ENCODE results near the gene BARX1.
"Not testable (repeated sequence)": the region's sequence is repeated elsewhere in the genome, so short reads cannot be mapped to it uniquely, and the experiment has no call there.

The BARX1 gene

DNA sequence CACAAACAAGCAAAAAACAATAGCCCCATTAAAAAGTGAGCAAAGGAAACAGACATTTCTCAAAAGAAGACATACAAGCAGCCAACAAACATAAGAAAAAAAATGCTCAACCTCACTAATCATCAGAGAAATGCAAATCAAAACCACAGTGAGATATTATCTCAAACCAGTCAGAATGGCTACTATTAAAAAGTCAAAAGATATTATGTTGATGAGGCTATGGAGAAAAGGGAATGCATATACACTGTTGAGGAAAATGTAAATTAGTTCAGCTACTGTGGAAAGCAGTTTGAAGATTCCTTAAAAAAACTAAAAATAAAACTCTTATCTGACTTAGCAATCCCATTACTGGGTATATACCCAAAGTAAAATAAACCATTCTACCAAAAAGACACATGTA, 28.7 kb upstream of the BARX1 start:
- Histone ChIP-seq H3K4me1 (ENCODE audit: control insufficient read depth, insufficient read depth, low read length) (no peaks in the 10 kb centered on the region), H3K36me3 (ENCODE audit: control insufficient read depth, insufficient read depth, low read length) (no peaks in the 10 kb centered on the region), H3K27me3 (ENCODE audit: control insufficient read depth, insufficient read depth, low read length, poor library complexity, severe bottlenecking) (no peaks in the 10 kb centered on the region), H3K9me3 (ENCODE audit: control insufficient read depth, low read length) (no peaks in the 10 kb centered on the region), H3K27ac (ENCODE audit: insufficient read depth, low read depth, low read length, poor library complexity, severe bottlenecking) (no peak overlapping the region), H3K4me3 (ENCODE audit: insufficient read depth, low read depth, low read length) (no peak overlapping the region)

DNA sequence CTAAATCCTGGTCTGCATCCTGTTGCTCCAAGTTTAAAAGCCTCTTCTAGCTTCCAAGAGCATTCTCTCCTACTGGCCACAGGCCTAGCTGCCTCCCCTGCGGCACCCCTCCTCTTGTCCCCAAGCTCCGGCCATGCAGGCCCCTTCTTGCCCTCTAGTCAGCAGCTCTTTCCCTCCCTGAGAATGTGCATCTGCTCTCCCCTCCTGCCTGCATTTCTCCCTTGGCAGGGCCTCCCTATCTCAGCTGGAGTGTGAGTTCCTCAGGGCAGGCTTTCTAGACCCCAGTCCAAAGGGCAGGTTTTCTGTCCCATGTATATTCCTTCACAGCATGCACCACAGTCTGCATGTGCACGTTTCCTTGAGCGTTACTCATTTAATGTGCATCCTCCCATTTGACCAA, 24.6 kb upstream of the BARX1 start:
- Histone ChIP-seq H3K9me3 (ENCODE audit: control insufficient read depth, low read length) (no peaks in the 10 kb centered on the region), H3K4me1 (ENCODE audit: control insufficient read depth, insufficient read depth, low read length) (no peaks in the 10 kb centered on the region), H3K27ac (ENCODE audit: insufficient read depth, low read depth, low read length, poor library complexity, severe bottlenecking) (no peak overlapping the region), H3K27me3 (ENCODE audit: control insufficient read depth, insufficient read depth, low read length, poor library complexity, severe bottlenecking) (no peaks in the 10 kb centered on the region), H3K36me3 (ENCODE audit: control insufficient read depth, insufficient read depth, low read length) (no peaks in the 10 kb centered on the region), H3K4me3 (ENCODE audit: insufficient read depth, low read depth, low read length) (no peak overlapping the region)
- WGBS, 2 experiments: 87 to 92% methylated on average over 4 of the region's 4 CpGs

GRCh38 chr9:93978551-93978950, 23.4 kb upstream of the BARX1 start:
- H3K4me3 ChIP-seq (ENCODE audit: insufficient read depth, low read depth, low read length): no peak overlapping the region
- H3K27me3 ChIP-seq (ENCODE audit: control insufficient read depth, insufficient read depth, low read length, poor library complexity, severe bottlenecking): no peaks in the 10 kb centered on the region
- H3K27ac ChIP-seq (ENCODE audit: insufficient read depth, low read depth, low read length, poor library complexity, severe bottlenecking): no peak overlapping the region
- 88 to 90% methylated on average over 2 of the region's 2 CpGs for WGBS, 2 experiments
- H3K9me3 ChIP-seq (ENCODE audit: control insufficient read depth, low read length): no peaks in the 10 kb centered on the region
- H3K4me1 ChIP-seq (ENCODE audit: control insufficient read depth, insufficient read depth, low read length): no peaks in the 10 kb centered on the region
- no peaks in the 10 kb centered on the region for H3K36me3 ChIP-seq (ENCODE audit: control insufficient read depth, insufficient read depth, low read length)

DNA sequence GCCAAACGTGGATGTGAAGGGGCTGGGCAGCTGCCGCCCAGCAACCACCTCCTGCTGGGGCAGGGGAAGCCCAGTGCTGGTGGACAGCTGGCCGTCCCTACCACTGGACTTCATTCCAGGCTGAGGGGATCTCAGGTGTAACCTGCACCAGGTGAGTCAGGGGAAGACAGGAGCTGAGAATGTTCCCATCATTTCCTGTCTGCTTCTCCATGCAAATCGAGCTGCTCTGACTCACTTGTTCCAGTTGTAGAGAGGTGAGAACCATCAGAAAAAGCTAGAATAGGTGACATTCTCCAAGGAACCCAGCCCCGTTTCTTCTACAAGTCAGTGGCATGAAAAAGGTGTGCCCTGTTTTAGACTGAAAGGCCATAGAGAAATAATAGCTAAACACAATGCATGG, 21.8 kb upstream of the BARX1 start:
- no peaks in the 10 kb centered on the region for H3K9me3 ChIP-seq (ENCODE audit: control insufficient read depth, low read length)
- no peak overlapping the region for H3K4me3 ChIP-seq (ENCODE audit: insufficient read depth, low read depth, low read length)
- H3K27me3 ChIP-seq (ENCODE audit: control insufficient read depth, insufficient read depth, low read length, poor library complexity, severe bottlenecking): no peaks in the 10 kb centered on the region
- no peak overlapping the region for H3K27ac ChIP-seq (ENCODE audit: insufficient read depth, low read depth, low read length, poor library complexity, severe bottlenecking)
- H3K36me3 ChIP-seq (ENCODE audit: control insufficient read depth, insufficient read depth, low read length): no peaks in the 10 kb centered on the region
- H3K4me1 ChIP-seq (ENCODE audit: control insufficient read depth, insufficient read depth, low read length): no peaks in the 10 kb centered on the region
- 80 to 84% methylated on average over 5 of the region's 5 CpGs for WGBS, 2 experiments

DNA sequence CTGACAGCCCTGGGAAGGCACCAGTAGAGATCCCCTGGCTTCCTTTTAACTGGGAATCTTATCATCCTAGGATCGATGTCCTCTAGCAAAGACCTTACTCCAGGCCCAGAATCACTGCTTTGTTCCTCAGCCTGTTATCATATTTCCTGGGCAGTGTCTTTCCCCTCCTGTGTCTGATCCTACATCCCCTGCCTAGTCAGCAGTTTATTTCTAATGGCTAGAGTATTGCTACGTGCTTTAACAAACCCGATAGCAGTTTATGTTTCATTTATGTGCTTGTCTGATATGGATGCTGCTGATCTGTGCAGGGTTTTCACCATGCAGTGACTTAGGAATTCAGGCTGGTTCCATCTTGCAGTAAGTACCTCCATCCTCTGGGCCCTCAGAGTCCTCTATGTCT, 20.9 kb upstream of the BARX1 start:
- Histone ChIP-seq H3K27me3 (ENCODE audit: control insufficient read depth, insufficient read depth, low read length, poor library complexity, severe bottlenecking) (no peaks in the 10 kb centered on the region), H3K9me3 (ENCODE audit: control insufficient read depth, low read length) (no peaks in the 10 kb centered on the region)
- 95 to 96% methylated on average over 3 of the region's 3 CpGs for WGBS, 2 experiments

GRCh38 chr9:93975262-93975661, 20.1 kb upstream of the BARX1 start:
- H3K4me1 ChIP-seq (ENCODE audit: control insufficient read depth, insufficient read depth, low read length): no peaks in the 10 kb centered on the region
- no peak overlapping the region for H3K27ac ChIP-seq (ENCODE audit: insufficient read depth, low read depth, low read length, poor library complexity, severe bottlenecking)
- no peaks in the 10 kb centered on the region for H3K9me3 ChIP-seq (ENCODE audit: control insufficient read depth, low read length)
- no peaks in the 10 kb centered on the region for H3K27me3 ChIP-seq (ENCODE audit: control insufficient read depth, insufficient read depth, low read length, poor library complexity, severe bottlenecking)
- H3K36me3 ChIP-seq (ENCODE audit: control insufficient read depth, insufficient read depth, low read length): no peaks in the 10 kb centered on the region
- 90 to 93% methylated on average over 7 of the region's 7 CpGs for WGBS, 2 experiments
- H3K4me3 ChIP-seq (ENCODE audit: insufficient read depth, low read depth, low read length): no peak overlapping the region

More for the DNA sequence above, 20.9 kb upstream of the BARX1 start:
- Histone ChIP-seq H3K4me3 (ENCODE audit: insufficient read depth, low read depth, low read length) (no peak overlapping the region), H3K36me3 (ENCODE audit: control insufficient read depth, insufficient read depth, low read length) (no peaks in the 10 kb centered on the region), H3K27ac (ENCODE audit: insufficient read depth, low read depth, low read length, poor library complexity, severe bottlenecking) (no peak overlapping the region), H3K4me1 (ENCODE audit: control insufficient read depth, insufficient read depth, low read length) (no peaks in the 10 kb centered on the region)

- Histone ChIP-seq H3K27me3 (ENCODE audit: control insufficient read depth, insufficient read depth, low read length, poor library complexity, severe bottlenecking) (no peaks in the 10 kb centered on the region), H3K4me1 (ENCODE audit: control insufficient read depth, insufficient read depth, low read length) (no peaks in the 10 kb centered on the region), H3K4me3 (ENCODE audit: insufficient read depth, low read depth, low read length) (no peak overlapping the region), H3K9me3 (ENCODE audit: control insufficient read depth, low read length) (no peaks in the 10 kb centered on the region), H3K36me3 (ENCODE audit: control insufficient read depth, insufficient read depth, low read length) (no peaks in the 10 kb centered on the region), H3K27ac (ENCODE audit: insufficient read depth, low read depth, low read length, poor library complexity, severe bottlenecking) (no peak overlapping the region)
- 79 to 82% methylated on average over 1 of the region's 3 CpGs for WGBS, 2 experiments
Measured at GRCh38 chr9:93974151-93974550, 19.0 kb upstream of the BARX1 start.

DNA sequence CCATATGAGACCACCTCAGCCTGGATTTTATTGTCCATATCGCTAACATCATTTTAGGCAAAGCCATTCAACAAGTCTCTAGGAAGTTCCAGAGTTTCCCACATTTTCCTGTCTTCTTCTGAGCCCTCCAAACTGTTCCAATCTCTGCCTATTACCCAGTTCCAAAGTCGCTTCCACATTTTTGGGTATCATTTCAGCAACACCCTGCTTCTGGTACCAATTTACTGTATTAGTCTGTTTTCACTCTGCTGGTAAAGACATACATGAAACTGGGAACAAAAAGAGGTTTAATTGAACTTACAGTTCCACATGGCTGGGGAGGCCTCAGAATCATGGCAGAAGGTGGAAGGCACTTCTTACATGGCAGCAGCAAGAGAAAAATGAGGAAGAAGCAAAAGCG, 17.5 kb upstream of the BARX1 start:
- not testable (repeated sequence) for H3K27ac ChIP-seq (ENCODE audit: insufficient read depth, low read depth, low read length, poor library complexity, severe bottlenecking); H3K4me3 ChIP-seq (ENCODE audit: insufficient read depth, low read depth, low read length); H3K36me3 ChIP-seq (ENCODE audit: control insufficient read depth, insufficient read depth, low read length); H3K9me3 ChIP-seq (ENCODE audit: control insufficient read depth, low read length); H3K27me3 ChIP-seq (ENCODE audit: control insufficient read depth, insufficient read depth, low read length, poor library complexity, severe bottlenecking); H3K4me1 ChIP-seq (ENCODE audit: control insufficient read depth, insufficient read depth, low read length)
- WGBS, 2 experiments: 92 to 94% methylated on average over 3 of the region's 3 CpGs

DNA sequence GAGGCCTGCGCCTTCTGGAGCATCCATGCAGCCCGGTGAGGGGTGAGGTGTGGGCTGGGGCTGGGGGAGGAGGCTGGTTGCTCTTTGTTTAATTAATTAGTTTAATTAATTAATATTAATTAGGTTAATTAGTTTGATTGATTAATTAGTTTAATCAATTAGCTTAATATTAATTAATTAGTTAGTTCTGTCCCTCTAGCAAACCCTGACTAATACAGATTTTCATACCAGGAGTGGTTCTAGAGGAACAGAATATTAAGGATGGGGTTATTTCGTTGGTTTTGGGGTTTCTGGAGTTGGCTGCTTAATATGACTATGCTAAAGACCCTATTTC, 14.1 kb upstream of the BARX1 start:
- Histone ChIP-seq H3K27me3 (ENCODE audit: control insufficient read depth, insufficient read depth, low read length, poor library complexity, severe bottlenecking) (no peaks in the 10 kb centered on the region), H3K27ac (ENCODE audit: insufficient read depth, low read depth, low read length, poor library complexity, severe bottlenecking) (no peak overlapping the region), H3K4me1 (ENCODE audit: control insufficient read depth, insufficient read depth, low read length) (no peaks in the 10 kb centered on the region), H3K9me3 (ENCODE audit: control insufficient read depth, low read length) (no peaks in the 10 kb centered on the region), H3K4me3 (ENCODE audit: insufficient read depth, low read depth, low read length) (no peak overlapping the region), H3K36me3 (ENCODE audit: control insufficient read depth, insufficient read depth, low read length) (no peaks in the 10 kb centered on the region)
- 92 to 100% methylated on average over 1 to 2 of the region's 3 CpGs for WGBS, 2 experiments

DNA sequence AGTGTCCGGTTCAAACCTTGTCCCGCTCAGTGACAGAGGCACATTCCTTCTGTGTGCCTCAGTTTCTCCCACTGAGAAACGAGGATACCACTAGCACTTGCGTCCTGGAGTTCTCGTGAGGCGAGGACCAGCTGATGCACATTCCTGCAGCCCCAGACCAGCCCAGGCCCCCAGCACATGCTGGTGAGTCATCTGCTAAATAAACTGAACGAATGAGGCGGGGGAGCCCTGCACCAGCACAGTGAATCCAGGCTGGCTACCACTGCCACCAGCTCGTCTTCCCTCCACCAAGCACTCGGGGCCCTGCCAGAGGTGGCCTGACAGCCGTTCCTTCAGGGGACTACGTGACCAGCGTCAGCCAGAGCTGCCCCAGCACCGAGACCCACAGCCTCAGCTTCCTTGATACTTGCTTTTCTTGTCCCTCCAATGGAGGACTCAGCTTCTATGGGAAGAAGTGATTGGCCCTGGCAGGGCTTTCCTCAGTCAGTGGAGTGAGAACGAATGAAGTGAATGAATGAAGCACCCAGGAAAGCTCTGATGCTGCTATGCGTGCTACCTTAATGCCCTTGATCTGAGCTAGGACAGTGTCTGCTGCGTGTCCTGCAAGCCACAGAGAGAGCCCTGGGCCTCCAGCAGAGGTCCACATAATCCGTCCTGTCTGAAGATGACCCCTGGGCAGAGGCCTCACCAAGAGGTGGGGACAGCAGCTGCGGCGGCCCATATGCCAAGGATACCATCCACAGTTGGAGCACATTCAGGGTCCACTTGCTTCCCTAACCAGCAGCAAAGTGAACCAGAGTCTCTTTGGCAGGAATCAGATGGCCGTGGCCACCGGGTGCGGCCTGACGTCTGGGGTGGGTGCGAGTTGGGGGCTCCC, 13.5 kb upstream of the BARX1 start:
- Histone ChIP-seq H3K27me3 (ENCODE audit: control insufficient read depth, insufficient read depth, low read length, poor library complexity, severe bottlenecking) (no peaks in the 10 kb centered on the region), H3K4me3 (ENCODE audit: insufficient read depth, low read depth, low read length) (no peak overlapping the region), H3K4me1 (ENCODE audit: control insufficient read depth, insufficient read depth, low read length) (no peaks in the 10 kb centered on the region), H3K9me3 (ENCODE audit: control insufficient read depth, low read length) (no peaks in the 10 kb centered on the region), H3K27ac (ENCODE audit: insufficient read depth, low read depth, low read length, poor library complexity, severe bottlenecking) (no peak overlapping the region), H3K36me3 (ENCODE audit: control insufficient read depth, insufficient read depth, low read length) (no peaks in the 10 kb centered on the region)
- WGBS, 2 experiments: 90 to 93% methylated on average over 25 of the region's 25 CpGs
